Anterior cingulate cortex (tissue), 58 donors: ENCODE data around the gene POLR2B.
A peak's percentile ranks its signal among the peaks of the same experiment; 100 is the strongest.

Source experiments
- DNase-seq, 58 donors: peaks; one replicate each; lab custom pipeline; 2025; lab: John Stamatoyannopoulos, UW

The POLR2B gene

DNA sequence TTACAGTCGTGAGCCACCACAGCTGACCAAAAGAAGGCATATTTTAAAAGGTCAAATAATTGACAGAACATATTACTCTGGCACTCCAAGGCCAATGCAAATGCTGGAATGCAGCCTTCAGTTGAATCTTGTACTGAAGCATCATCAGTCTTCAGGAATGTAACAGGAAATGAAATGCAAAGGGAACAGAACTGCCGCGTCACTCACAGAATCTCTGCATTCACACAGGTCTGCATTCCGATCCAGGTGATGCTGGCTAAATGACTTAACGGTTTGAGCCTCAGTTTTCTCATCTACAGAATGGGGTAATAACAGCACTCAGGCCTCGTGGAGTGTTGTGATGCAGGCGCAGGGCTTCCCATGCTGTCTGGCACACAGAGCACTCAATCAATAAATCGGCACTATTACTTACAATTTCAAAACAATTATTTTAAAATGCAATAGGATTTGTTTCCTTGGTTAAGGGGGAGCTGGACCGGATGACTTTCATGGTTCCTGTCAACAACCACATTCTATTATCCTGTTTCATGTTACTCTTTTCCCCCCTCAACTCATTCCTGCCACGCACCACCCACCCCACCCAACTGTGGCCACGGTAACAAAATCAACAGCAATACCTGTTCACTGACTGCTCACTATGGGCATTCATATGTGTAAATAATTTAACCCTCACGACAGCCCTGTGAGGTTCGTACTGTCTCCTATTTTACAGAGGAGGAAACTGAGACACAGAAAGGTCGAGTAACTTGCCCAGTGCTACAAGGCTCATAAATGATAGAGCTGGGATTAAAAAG lies 99.1 kb downstream of the POLR2B start:
- no peak for DNase-seq

DNA sequence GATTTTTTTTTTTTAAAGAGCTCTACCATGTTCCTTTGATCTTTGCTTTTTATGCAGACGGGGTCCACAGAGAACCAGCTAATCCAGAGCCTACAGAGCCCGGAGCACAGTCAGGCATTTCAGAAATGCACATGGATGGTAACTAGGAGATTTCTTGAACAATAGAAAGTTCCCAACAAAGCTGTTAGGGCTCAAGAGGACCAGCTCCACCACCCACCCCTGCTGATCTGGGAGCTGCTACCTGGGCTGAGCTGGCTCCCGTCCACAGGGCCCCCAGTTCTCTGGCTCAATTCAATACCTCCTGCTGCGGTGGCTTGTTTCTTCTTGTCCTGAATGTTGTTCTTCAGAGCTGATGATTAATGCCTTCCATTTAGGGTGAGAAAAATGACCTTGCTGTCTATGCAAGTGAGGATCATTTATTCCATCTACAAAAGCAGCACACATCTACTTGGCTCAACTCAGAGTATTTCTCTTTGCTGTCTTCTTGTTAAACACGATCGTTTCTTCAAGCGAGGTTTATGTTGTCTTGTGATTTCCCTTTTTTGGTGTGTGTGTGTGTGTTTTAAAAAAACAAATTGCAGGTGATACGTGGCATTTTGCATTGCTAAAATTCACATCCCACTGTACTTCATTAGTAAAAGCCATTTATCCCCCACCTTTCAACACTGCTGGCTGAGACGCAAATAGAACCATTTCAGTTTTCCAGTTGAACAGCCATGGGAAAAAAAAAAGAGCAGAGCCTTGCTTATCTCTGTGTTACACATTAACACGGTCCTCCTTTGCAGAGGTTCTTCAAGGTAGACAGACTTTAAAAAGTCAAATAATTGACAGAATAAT lies 100.2 kb downstream of the POLR2B start:
- DNase-seq: peak in 5 of 58 donors; percentile 2 to 24 (median 14)
